HG03432 (cell line): ENCODE measurements around the gene H1-8.
A peak's percentile ranks its signal among the peaks of the same experiment; 100 is the strongest.

ENCODE experiments used
- ATAC-seq: cut with Tn5 transposase; IDR thresholded peaks from one replicate; pipeline ENCODE4 v1.9.1; 2021; ENCODE audit warnings: mild to moderate bottlenecking, moderate library complexity; ENCODE audit not compliant: unreplicated experiment

H1-8 gene

DNA sequence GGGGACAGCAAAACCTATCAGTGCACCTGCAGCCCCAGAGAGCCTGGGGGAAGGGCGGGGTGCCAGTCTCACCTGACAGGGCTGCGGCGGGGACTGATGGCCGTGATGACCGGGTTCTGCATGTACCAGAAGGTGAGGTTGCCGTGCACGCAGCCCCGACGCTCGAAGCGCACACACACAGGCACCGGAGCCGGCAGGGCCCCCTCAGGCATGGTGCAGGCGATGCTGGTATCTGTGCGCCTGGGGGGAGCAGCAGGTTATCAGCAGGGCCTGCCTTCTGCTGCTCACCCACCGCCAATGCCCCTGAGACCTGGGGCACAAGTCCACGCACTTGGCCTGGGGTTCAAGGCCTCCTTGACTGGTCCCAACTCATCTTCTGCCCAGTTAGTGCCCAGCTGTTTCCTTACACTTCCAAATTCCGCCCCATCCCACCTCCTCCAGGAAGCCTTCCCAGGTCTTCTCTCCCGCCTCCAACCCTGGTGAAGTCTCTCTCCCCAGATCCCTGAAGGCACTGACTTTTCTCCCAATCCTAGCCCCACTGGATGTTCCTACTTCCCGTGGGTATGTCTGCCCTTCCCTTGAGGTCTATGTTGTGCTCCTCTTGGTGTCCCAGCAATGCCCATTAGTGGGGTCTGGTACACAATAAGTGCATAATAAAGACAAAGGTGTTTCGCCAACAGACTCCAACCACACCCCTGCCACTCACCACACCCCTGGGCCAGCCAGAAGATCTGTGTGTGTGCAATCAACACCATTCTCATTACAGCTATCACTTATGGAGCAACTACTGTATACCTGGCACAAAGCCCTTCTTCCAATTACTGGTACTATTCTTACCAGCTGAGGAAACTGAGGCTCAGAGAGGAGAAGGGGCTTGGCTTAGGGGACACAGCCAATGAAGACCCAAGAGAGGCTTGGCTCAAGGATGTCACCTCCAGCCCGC is 28.9 kb downstream of the H1-8 start:
- ATAC-seq: no peak

DNA sequence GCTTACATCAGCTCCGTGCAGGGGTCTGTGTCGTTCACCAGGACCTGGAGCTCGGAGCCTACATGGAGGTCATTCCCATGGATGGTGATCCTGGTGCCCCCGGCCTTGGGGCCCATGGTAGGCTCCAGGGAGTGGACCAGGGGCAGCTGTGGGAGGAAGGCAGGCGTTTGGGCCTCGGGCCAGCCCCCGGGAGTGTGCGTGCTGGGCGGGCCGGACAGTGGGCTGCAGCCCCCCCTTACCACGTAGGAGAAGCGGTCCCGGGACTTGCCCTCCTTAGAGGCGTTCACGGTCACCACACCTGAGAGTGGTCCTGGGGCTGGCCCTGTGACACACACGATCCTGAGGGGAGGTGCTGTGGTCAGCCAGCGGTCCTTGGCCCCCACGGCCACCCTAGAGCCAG is 29.6 kb downstream of the H1-8 start:
- no peak for ATAC-seq

DNA sequence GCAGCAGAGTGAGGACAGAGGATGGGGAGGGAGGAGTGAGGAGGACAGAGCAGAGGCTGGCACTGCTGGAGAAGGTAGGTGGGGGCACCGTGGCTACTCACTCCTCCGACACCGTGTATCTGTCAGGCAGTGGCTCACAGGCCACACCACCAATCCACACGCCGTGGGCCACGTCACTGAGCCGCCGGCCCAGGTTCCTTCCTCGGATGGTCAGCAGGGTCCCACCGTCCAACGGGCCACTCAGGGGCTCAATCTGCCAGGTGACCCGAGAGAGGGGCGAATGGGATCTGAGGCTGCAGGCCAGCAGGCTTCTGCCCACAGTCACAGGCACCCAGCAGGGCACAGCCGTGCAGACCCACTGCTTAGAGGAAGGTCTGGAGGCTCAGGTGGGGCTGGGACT is 30.5 kb downstream of the H1-8 start:
- no peak for ATAC-seq

GRCh38 chr3:129574206-129574605 is 31.2 kb downstream of the H1-8 start:
- no peak for ATAC-seq

DNA sequence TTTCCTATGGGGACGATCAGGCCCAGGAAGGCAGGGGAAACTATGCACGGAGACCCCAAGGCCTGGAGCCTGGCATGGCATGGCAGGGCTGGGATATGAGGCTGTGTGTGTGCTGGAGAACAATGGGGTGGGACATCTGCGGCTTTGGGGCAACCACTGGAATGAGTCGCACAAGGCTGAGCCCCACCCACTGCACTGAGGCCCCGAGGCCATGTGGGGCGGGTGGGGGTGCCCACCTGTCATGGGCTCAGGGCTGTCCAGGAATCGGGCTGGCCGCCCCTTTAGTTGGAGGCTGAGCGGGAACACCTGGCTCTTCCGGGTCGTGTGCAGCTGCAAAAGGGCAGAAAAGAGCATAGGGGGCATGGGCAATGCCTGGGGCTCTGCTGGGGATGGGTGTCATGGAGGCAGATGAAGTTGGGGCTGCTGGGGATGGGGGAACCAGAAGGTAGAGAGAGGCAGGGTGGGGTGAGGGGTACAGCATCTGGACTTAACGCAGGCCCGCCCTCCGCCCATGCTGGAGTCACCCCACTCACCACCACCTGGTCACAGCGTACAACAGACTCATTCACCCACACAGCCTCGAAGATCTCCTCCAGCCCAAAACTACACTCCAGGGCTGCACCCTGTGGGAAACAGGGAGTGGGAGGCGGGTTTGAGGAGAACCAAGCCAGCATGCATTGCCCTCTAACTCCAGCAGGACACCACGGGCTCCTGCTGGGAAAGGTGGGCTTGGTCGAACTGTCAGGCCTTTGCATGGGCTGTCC is 32.4 kb downstream of the H1-8 start:
- ATAC-seq: no peak

DNA sequence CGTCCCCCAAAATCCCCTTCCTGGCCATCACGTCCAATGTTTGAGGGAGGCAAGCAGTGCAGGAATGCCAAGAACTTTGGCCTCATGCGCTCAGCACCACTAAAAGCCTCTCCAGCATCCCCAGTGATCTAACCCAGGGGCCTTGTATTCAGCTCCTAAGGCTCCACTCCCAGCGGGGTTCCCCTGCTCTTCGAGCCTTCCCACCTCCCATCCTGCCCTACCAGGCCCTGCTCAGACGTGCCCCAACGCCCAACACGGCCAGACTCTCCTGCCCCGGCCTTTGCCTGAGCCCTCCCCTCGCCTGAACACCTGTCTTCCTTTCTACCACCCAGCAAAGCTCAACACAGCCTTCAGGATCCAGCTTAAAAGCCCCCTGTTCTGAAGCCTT is 33.0 kb downstream of the H1-8 start:
- no peak for ATAC-seq

DNA sequence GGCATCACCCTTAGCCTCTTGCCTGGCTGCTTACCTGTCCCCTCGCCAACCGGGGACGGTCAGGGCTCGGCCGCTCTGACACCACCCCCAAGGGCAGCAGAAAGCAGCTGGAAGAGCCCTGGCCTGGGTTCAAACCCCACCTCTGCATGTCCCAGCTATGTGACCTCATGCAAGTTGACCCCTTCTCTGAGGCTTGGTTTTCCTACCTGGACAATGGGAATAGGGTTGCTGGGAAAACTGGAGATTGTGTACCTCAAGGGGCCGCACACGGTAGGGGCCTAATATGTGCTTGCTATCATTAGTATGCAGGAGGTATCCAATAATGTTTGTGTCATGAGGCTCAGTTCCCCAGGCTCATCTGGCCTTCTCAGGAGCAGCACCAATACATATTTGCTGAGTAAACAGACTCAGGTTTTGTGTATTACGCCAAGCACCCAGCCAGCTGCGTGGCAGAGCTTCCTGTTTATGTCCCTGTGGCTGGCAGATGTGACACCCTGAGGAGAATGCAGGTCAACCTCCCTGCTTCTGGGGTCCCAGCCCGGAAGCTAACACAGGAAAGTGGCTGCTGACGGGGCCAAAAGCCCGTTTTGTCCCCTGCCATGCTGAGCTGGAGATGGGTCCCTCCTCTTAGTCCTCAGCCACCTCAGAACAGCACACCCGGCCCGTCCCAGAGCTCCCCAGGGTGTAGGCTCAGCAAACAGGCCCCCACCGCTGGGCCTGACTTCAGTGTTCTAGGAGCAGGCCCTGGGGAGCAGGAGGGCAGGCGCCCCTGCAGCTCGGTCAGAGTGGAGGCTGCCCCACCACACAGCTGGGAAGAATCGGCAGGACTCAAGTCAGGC is 33.8 kb downstream of the H1-8 start:
- peak; percentile 56 for ATAC-seq

- ATAC-seq: no peak
Measured at GRCh38 chr3:129577366-129577765, 34.4 kb downstream of the H1-8 start.

DNA sequence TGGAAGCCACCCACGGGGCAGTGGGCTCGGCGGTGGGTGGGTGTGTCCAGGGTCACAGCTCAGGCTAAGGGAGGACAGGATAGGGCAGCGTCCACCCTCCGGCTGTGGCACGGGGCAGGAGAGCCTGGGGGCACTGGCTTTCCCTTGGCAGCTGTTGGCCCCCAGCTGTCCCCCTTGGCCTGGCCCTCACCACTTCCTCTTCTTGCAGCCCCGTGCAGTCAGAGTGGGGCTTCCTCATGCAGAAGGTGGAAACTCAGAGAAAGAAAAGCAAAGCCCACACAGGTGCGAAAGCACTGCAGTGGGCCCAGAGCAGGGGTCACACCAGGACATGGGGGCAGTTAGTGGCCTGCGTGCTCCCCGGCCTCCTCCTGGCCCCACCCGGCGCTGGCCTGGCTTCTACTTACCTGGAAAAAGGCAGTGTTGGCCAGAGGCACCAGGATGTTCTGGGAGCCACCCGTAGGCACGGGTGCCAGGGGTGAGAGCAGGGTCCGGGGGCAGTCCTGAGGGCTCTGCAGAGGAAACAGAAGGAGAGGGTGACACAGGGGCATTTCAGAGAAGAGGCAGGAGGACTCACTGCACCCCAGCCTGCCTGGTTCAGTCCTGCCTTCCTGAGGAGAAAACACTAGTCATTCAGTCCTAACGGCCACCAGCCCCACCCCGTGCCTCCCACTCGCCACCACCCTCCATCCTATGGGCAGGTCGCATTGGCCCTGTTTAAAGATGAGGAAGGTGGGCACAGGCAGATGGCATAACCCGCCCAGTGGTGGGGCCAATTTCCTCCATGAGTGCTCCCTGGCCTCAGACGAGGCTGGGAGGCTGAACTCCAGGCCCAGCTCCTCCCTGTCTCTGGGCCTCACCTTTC is 35.2 kb downstream of the H1-8 start:
- peak; percentile 64 for ATAC-seq

- no peak for ATAC-seq
Measured at GRCh38 chr3:129579991-129580390, 37.0 kb downstream of the H1-8 start.

DNA sequence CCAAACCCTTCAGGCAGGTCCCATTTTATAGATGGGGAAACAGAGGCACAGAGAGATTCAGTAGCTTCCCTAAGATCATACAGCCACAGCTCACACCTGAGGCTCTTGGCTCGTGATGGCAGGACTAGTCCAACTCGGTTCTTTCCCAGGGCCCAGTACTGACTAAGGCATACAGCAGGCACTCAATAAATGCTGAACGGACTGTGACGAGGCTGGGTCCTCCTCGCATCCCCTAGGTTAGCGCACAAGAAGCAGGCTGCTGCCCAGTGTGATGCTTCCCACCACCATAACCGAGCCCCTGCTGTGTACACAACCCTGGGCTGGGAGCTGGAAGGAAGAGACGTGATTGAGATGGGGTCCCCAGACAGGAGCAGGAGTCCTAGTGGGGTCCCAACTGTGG is 38.6 kb downstream of the H1-8 start:
- ATAC-seq: no peak

- no peak for ATAC-seq
Measured at GRCh38 chr3:129582799-129583198, 39.8 kb downstream of the H1-8 start.

DNA sequence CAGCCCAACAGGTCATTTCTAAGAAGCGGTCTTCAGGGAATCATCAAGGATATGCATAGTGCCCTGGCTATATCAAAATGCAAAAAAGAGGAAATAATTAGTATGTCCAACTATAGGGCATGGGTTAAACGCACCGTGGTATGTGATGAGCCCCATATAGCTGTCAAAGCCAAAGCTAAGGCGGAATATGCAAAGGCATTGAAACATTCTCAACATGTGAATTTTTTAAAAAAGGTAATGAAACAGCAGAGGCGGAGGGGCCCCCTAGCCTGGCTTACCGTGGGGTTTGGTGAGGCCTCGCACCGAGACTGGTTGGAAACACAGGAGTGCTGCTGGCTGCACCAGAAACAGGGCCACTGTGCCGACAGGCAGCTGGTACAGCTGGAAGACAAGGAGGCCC is 40.3 kb downstream of the H1-8 start:
- no peak for ATAC-seq

- no peak for ATAC-seq
Measured at GRCh38 chr3:129584631-129585030, 41.7 kb downstream of the H1-8 start.

DNA sequence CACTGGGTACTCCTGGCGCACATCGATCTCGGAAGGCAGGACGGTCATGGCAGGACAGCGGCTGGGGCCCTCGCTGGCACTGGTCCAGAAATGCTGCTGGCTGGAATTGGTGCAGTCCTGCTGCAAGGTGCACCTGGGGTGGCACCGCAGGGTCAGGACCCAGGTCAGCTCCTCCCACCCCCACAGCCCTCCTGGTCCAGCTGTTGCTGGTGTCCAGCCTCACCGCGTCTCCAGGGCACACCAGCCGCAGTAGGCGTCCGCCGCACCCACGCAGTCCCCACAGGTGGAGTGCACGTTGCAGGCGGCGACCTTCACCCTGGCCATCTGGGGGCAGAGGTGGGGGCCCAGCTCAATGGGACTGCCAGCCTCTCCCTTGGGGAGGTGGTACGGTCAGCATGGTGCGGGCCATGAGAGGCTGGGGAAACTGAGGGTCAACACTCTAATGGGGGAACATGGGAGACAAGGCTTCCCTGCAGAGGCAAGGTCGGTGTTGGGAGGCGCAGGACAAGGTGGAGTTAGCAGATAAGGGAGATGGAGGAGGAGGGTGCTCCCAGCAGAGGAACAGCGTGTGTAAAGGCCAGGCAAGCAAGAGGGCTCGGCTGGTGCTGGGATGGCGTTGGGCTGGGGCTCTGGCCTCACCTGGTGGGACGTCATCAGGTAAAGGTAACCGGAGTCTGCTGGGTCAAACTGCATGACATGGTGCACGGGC is 43.1 kb downstream of the H1-8 start:
- ATAC-seq: no peak

DNA sequence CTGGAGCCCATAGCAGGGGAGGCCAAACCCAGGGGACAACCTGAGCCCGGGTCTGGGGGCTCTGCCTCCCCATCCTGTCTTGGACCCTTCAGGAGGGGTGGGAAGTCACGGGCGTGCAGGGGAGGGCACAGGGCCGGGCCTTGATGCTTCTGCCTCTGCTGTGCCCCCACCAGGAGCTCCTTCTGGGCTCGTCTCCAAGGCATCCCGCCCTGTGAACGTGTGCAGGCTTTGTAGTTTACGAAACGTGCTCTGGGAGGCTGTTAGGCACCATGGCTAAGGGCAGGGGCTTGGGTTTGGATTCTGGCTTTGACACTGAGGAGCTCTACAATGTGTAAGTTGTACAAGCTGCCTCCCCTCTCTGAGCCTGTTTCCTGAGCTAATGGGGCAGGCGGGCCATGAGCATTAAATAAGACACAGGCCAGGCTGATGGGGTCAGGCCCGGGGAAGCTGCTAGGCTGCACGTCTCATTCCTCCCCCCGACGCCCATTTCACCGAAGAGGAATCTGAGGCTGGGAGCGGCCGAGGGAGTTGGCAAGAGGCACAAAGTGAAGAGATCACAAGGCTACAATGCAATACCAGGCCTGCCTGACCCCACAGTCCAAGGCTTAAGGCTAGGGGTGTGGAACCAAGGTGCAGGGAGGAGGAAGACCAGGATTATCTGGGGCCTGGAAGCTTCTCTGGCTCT is 43.9 kb downstream of the H1-8 start:
- no peak for ATAC-seq

DNA sequence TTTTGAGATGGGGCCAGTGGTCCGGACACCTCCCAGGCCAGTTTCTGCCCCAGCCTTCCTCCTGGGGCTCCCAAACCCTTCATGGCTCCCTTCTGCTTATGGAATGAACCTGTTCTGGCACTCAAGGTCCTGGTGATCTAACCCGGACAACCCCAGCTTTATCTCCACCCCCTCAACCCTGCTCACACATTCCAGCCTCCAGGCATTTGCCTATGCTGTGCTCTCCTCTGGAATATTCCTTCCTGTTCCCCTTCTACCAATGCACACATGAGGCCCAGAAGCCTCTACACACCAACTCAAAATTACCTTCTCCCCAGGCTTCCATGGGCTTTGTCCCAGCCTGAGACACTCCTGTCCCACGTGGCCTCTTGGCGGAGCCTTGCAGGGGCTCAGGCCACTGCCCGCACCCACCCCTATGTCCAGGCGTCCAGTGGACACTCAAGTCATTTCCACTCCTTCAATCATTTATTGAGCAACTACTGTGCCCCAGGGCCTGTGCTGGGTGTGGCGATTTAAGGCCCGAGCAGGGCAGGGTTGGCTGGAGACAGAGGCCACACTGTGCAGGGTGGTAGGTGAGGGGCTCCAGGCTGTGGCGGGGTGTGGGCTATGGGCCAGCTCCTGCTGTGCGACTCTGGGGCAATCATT is 44.7 kb downstream of the H1-8 start:
- no peak for ATAC-seq

DNA sequence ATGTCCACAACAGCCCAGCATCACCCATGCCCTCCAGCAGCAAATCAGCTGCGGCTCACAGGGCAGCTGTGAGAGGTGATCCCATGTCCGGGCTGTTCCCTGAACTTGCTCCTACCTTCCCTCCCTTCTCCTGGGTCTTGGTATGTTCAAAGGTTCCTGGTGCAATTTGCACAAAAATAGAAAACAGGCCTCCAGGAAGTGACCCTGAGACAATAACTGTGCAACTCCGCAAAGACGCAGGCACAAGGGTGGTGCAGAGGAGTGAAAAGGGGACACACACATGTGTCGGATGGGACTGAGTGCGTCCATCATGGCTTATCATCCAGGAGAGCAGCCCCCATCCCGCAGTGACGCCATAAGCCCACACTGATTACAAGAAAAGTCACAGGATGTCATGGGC is 47.2 kb downstream of the H1-8 start:
- no peak for ATAC-seq

- ATAC-seq: no peak
Measured at GRCh38 chr3:129591932-129592331, 49.0 kb downstream of the H1-8 start.
